Hepatocyte (in vitro differentiated cells): ENCODE measurements around the gene DYSF. TPM values are rescaled to one million over a fixed set of nuclear protein-coding genes. Genes with fewer than 3 reads are reported as not detected.

Experiments used
- DNase-seq: peaks from one replicate; pipeline ENCODE4 v3.0.0-alpha.2; 2016; ENCODE audit warnings: low spot score
- H2AFZ ChIP-seq: fragments of 200-600 bp; sonication (generic); 2 replicates; pipeline ENCODE4 v1.6.0; 2016; ENCODE audit warnings: antibody characterized with exemption, mild to moderate bottlenecking
- H3K27ac ChIP-seq: fragments of 200-600 bp; sonication (generic); 2 replicates; pipeline ENCODE4 v1.5.1; 2016; ENCODE audit warnings: mild to moderate bottlenecking
- H3K27me3 ChIP-seq: fragments of 200-600 bp; sonication (generic); 2 replicates; pipeline ENCODE4 v1.6.1; 2016
- H3K36me3 ChIP-seq: fragments of 200-600 bp; sonication (generic); replicated peaks from 2 replicates; pipeline ENCODE4 v1.5.1; 2016; ENCODE audit warnings: low read depth; ENCODE audit not compliant: insufficient read depth
- H3K4me1 ChIP-seq: fragments of 200-600 bp; sonication (generic); 2 replicates; pipeline ENCODE4 v1.5.1; 2016; ENCODE audit warnings: mild to moderate bottlenecking, moderate library complexity; ENCODE audit not compliant: insufficient read depth
- H3K4me2 ChIP-seq: fragments of 200-600 bp; sonication (generic); 2 replicates; pipeline ENCODE4 v1.6.0; 2016
- H3K4me3 ChIP-seq: fragments of 200-600 bp; sonication (generic); 2 replicates; pipeline ENCODE4 v1.5.1; 2016; ENCODE audit warnings: mild to moderate bottlenecking
- H3K79me2 ChIP-seq: fragments of 200-600 bp; sonication (generic); 2 replicates; pipeline ENCODE4 v1.6.0; 2017; ENCODE audit warnings: mild to moderate bottlenecking
- H3K9me2 ChIP-seq: fragments of 200-600 bp; sonication (generic); replicated peaks from 2 replicates; pipeline ENCODE4 v1.6.0; 2017; ENCODE audit warnings: mild to moderate bottlenecking; ENCODE audit not compliant: insufficient read depth
- H3K9me3 ChIP-seq: fragments of 200-600 bp; sonication (generic); 2 replicates; pipeline ENCODE4 v1.5.1; 2016; ENCODE audit warnings: low read depth, mild to moderate bottlenecking
- H4K20me1 ChIP-seq: fragments of 200-600 bp; sonication (generic); 2 replicates; pipeline ENCODE4 v1.6.0; 2016; ENCODE audit warnings: mild to moderate bottlenecking; ENCODE audit not compliant: insufficient read depth, poor library complexity, severe bottlenecking
- EZH2 ChIP-seq: fragments of 200-600 bp; sonication (generic); IDR thresholded peaks from 2 replicates; pipeline ENCODE4 v1.6.1; 2016; ENCODE audit warnings: antibody characterized with exemption, mild to moderate bottlenecking, borderline replicate concordance
- EZH2phosphoT487 ChIP-seq: fragments of 200-600 bp; sonication (generic); IDR thresholded peaks from one replicate; pipeline ENCODE4 v1.6.1; 2018; ENCODE audit warnings: antibody characterized with exemption, mild to moderate bottlenecking, low read depth, moderate library complexity; ENCODE audit not compliant: unreplicated experiment, severe bottlenecking
- WGBS: methylation state at CpG from one replicate; pipeline ENCODE4 v1.1.6; 2016; ENCODE audit warnings: low lambda C conversion rate; ENCODE audit errors: missing lambda C conversion rate; 5-methylcytosine and 5-hydroxymethylcytosine counted together
- polyA plus RNA-seq: library from polyadenylated mRNA; unstranded; fragments of >200 nt; fragmentation: Nextera tagmentation; extraction: Ambion mirVana; gene quantifications from 2 replicates; pipeline ENCODE4 v1.2.1, GENCODE V29; 2016
- total RNA-seq: library from RNA; depleted of rRNA; stranded (reverse); fragments of >200 nt; gene quantifications from 2 replicates; pipeline ENCODE4 v1.2.3, GENCODE V29; 2014
- TF ChIP-seq, protein P1 (sequence below): fragments of 200-600 bp; sonication (generic); IDR thresholded peaks from 2 replicates; pipeline ENCODE4 v1.5.1; 2016; ENCODE audit warnings: antibody characterized with exemption, mild to moderate bottlenecking; ENCODE audit not compliant: poor library complexity

DYSF gene
- total and polyA plus RNA-seq, 2 experiments from 2014 or later = 0.25 to 0.90 TPM

DNA sequence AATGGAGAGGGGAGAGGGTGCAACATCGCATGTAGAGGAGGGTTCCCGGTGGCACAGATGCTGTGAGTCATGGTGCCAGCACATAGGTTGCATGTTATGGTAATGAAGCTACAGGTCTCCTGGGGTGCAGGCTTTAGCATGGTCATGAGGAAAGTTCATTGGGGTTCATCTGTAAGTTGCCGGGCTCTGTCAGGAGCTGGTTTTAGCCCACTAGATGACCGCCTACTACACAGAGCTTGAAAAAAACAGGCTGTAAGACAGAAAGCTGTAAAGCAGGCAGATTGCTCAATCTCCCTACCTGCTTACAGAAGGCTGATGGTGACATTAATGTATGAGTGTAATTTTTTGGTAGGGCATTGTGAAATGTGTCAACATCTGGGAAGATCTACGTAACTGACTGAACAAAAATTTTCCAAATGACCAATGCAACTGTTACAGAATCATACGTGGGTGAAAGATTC lies 23.9 kb downstream of the DYSF start:
- H3K4me2 ChIP-seq = no peak overlapping the region
- no peak overlapping the region for H2AFZ ChIP-seq
- no peaks in the 10 kb centered on the region for H3K4me1 ChIP-seq
- H3K9me3 ChIP-seq = no peaks in the 10 kb centered on the region
- WGBS = 80% methylated on average over 6 of the region's 6 CpGs
- H3K79me2 ChIP-seq = no peaks in the 10 kb centered on the region
- H3K4me3 ChIP-seq = no peak overlapping the region
- no peaks in the 10 kb centered on the region for H4K20me1 ChIP-seq
- H3K36me3 ChIP-seq = no peaks in the 10 kb centered on the region
- TF ChIP-seq, protein P1, sequence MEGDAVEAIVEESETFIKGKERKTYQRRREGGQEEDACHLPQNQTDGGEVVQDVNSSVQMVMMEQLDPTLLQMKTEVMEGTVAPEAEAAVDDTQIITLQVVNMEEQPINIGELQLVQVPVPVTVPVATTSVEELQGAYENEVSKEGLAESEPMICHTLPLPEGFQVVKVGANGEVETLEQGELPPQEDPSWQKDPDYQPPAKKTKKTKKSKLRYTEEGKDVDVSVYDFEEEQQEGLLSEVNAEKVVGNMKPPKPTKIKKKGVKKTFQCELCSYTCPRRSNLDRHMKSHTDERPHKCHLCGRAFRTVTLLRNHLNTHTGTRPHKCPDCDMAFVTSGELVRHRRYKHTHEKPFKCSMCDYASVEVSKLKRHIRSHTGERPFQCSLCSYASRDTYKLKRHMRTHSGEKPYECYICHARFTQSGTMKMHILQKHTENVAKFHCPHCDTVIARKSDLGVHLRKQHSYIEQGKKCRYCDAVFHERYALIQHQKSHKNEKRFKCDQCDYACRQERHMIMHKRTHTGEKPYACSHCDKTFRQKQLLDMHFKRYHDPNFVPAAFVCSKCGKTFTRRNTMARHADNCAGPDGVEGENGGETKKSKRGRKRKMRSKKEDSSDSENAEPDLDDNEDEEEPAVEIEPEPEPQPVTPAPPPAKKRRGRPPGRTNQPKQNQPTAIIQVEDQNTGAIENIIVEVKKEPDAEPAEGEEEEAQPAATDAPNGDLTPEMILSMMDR = no peak
- TF ChIP-seq EZH2 (no peak), EZH2phosphoT487 (no peak)
- no peak overlapping the region for H3K27ac ChIP-seq
- H3K9me2 ChIP-seq = no peaks in the 10 kb centered on the region
- no peaks in the 10 kb centered on the region for H3K27me3 ChIP-seq
- DNase-seq = no peak

DNA sequence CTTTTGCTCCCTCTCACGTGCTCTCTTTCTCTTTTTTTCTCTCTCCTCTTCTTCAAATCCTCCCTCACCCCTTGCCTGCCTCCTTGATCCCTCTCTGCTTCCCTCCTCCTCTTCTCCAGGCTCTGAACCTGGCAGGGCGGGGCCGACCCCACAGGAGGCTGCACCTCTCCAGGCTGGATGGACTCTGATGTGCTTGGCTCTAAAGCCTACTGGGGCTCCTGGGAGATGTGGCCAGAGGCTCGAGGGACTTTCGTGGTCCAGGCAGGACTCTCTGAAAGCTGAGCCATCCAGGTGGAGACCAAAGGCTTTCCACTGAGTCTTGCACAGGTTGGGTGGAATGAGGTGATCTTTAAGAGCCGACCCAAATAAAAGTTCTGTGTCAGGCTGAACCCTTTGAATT lies 25.4 kb downstream of the DYSF start:
- Histone ChIP-seq H3K27ac (no peak overlapping the region), H3K27me3 (no peaks in the 10 kb centered on the region), H3K79me2 (no peaks in the 10 kb centered on the region), H3K36me3 (no peaks in the 10 kb centered on the region), H4K20me1 (no peaks in the 10 kb centered on the region), H3K9me2 (no peaks in the 10 kb centered on the region), H3K9me3 (no peaks in the 10 kb centered on the region), H3K4me1 (no peaks in the 10 kb centered on the region), H2AFZ (no peak overlapping the region), H3K4me2 (no peak overlapping the region), H3K4me3 (no peak overlapping the region)
- 73% methylated on average over 5 of the region's 6 CpGs for WGBS
- no peak for DNase-seq
- TF ChIP-seq EZH2 = no peak

DNA sequence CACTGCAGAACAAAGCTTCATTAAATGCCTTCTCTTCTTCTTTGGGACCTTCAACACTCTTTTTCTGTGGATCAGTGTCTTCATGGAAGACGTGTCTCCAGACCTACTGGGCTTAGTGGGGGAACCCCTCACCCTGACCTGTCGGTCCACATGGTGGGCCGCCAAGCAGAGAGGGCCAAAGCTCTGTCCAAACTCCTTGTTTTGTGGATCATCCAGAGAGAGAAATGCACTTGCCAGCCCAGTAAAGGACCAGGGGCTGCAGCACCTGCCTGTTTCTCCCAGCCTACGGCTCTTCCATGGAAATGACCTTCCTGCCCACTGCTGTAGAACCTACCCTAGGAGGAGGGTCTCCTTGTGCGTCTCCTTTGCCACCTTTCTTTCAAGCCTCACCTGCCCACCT lies 25.9 kb downstream of the DYSF start:
- no peak overlapping the region for H3K4me3 ChIP-seq
- DNase-seq = no peak
- no peaks in the 10 kb centered on the region for H4K20me1 ChIP-seq
- no peaks in the 10 kb centered on the region for H3K4me1 ChIP-seq
- H3K4me2 ChIP-seq = no peak overlapping the region
- H3K9me3 ChIP-seq = no peaks in the 10 kb centered on the region
- H3K27me3 ChIP-seq = no peaks in the 10 kb centered on the region
- H3K27ac ChIP-seq = no peak overlapping the region
- 93% methylated on average over 5 of the region's 5 CpGs for WGBS
- TF ChIP-seq, protein P1 = no peak
- TF ChIP-seq EZH2phosphoT487 = no peak
- TF ChIP-seq EZH2 = no peak
- no peak overlapping the region for H2AFZ ChIP-seq
- no peaks in the 10 kb centered on the region for H3K9me2 ChIP-seq
- no peaks in the 10 kb centered on the region for H3K36me3 ChIP-seq
- no peaks in the 10 kb centered on the region for H3K79me2 ChIP-seq

DNA sequence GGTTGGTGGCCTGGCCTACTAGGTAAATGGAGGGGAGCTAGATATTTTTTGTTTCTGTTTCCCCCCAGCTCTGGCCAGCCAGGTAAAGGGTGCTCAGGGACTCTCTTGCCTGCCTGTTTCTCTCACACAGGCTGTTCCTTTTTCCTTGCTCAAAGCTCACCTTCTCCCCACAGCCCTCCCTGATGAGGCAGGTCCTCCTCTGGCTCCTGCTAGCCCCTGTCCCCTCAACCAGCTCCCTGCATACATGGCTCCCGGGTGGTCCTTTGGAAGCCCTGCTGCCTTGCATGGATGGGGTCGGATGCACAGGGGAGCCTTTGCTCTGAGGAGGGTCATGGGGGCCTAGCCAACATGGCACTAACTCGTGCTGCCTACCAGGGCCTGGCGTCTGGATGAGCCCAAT lies 27.8 kb downstream of the DYSF start:
- Histone ChIP-seq H2AFZ (no peak overlapping the region), H3K4me1 (no peaks in the 10 kb centered on the region), H4K20me1 (no peaks in the 10 kb centered on the region), H3K9me3 (no peaks in the 10 kb centered on the region), H3K79me2 (no peaks in the 10 kb centered on the region), H3K36me3 (no peaks in the 10 kb centered on the region), H3K4me2 (no peak overlapping the region), H3K4me3 (no peak overlapping the region), H3K27ac (no peak overlapping the region), H3K9me2 (no peaks in the 10 kb centered on the region), H3K27me3 (no peaks in the 10 kb centered on the region)
- 94% methylated on average over 4 of the region's 4 CpGs for WGBS
- TF ChIP-seq, protein P1 = no peak
- TF ChIP-seq EZH2phosphoT487 (no peak), EZH2 (no peak)
- DNase-seq = no peak
